Measurements from ENCODE around the gene NDOR1. TPM values are rescaled to one million over a fixed set of nuclear protein-coding genes. Genes with fewer than 3 reads are reported as not detected.

Gene NDOR1
- total RNA-seq, 1 donor from 2014 or later: 5.1 TPM

Other genes starting within 250 kb of the NDOR1 start
- gene PTGDS, start 228.2 kb upstream of the NDOR1 start, total RNA-seq: 2.8 and 36.7 TPM in 2 replicates
- 0.58 and 3.1 TPM in 2 replicates for gene LCNL1, start 222.7 kb upstream of the NDOR1 start, total RNA-seq
- 16.1 and 16.2 TPM in 2 replicates for gene PAXX, start 213.3 kb upstream of the NDOR1 start, total RNA-seq
- gene CLIC3, start 209.1 kb upstream of the NDOR1 start, total RNA-seq: 1.6 and 5.8 TPM in 2 replicates
- 22.1 and 30.8 TPM in 2 replicates for gene ABCA2, start 177.5 kb upstream of the NDOR1 start, total RNA-seq
- gene FUT7, start 173.6 kb upstream of the NDOR1 start, total RNA-seq: not detected in 2 replicates
- 22.1 and 36.9 TPM in 2 replicates for gene NPDC1, start 159.5 kb upstream of the NDOR1 start, total RNA-seq
- not detected in 2 replicates for gene ENTPD2, start 151.6 kb upstream of the NDOR1 start, total RNA-seq
- 1.5 and 8.0 TPM in 2 replicates for gene SAPCD2, start 135.1 kb upstream of the NDOR1 start, total RNA-seq
- gene UAP1L1, start 128.2 kb upstream of the NDOR1 start, total RNA-seq: 31.3 and 34.7 TPM in 2 replicates
- 91.3 and 113 TPM in 2 replicates for gene MAN1B1, start 118.7 kb upstream of the NDOR1 start, total RNA-seq
- 89.9 and 123 TPM in 2 replicates for gene DPP7, start 91.0 kb upstream of the NDOR1 start, total RNA-seq
- 0.15 and 0.33 TPM in 2 replicates for gene GRIN1, start 66.5 kb upstream of the NDOR1 start, total RNA-seq
- gene LRRC26, start 35.6 kb upstream of the NDOR1 start, total RNA-seq: not detected in 2 replicates
- not detected in 2 replicates for gene TMEM210, start 33.6 kb upstream of the NDOR1 start, total RNA-seq
- gene ANAPC2, start 17.1 kb upstream of the NDOR1 start, total RNA-seq: 28.0 and 31.0 TPM in 2 replicates
- gene SSNA1, start 17.0 kb upstream of the NDOR1 start, total RNA-seq: 55.1 and 92.1 TPM in 2 replicates
- gene TPRN, start 5.0 kb upstream of the NDOR1 start, total RNA-seq: 7.7 and 11.6 TPM in 2 replicates
- 41.5 and 48.8 TPM in 2 replicates for gene TMEM203, start 52 bp upstream of the NDOR1 start, total RNA-seq
- 0.15 and 0.50 TPM in 2 replicates for gene RNF208, start 16.5 kb downstream of the NDOR1 start, total RNA-seq
- 0.44 and 1.7 TPM in 2 replicates for gene CYSRT1, start 19.5 kb downstream of the NDOR1 start, total RNA-seq
- 0.17 TPM in 1 of 2 replicates, not detected in the other for gene RNF224, start 21.8 kb downstream of the NDOR1 start, total RNA-seq
- gene SLC34A3, start 25.2 kb downstream of the NDOR1 start, total RNA-seq: under 0.01 TPM in 1 of 2 replicates, not detected in the other
- gene TUBB4B, start 35.6 kb downstream of the NDOR1 start, total RNA-seq: 205 and 421 TPM in 2 replicates
- 0.66 TPM in 1 of 2 replicates, not detected in the other for gene STPG3, start 45.6 kb downstream of the NDOR1 start, total RNA-seq
- gene NELFB, start 49.6 kb downstream of the NDOR1 start, total RNA-seq: 53.4 and 63.5 TPM in 2 replicates
- 25.5 and 28.9 TPM in 2 replicates for gene TOR4A, start 72.0 kb downstream of the NDOR1 start, total RNA-seq
- gene NRARP, start 96.6 kb downstream of the NDOR1 start, total RNA-seq: 0.29 and 0.33 TPM in 2 replicates
- gene EXD3, start 217.5 kb downstream of the NDOR1 start, total RNA-seq: 14.0 and 19.4 TPM in 2 replicates
- 0.73 and 1.7 TPM in 2 replicates for gene NOXA1, start 217.7 kb downstream of the NDOR1 start, total RNA-seq
- 0.15 TPM in 1 of 2 replicates, not detected in the other for gene ENTPD8, start 235.7 kb downstream of the NDOR1 start, total RNA-seq